H9 (cell line): Measurements from ENCODE around the gene SOS1. TPM values are rescaled to one million over a fixed set of nuclear protein-coding genes. Genes with fewer than 3 reads are reported as not detected.

ENCODE experiments used
- DNase-seq: peaks from one replicate; pipeline ENCODE4 v3.0.0-alpha.2; 2017
- H2AFZ ChIP-seq: one replicate; pipeline ENCODE4 v1.6.1; 2013; ENCODE audit warnings: mild to moderate bottlenecking, low read length, control low read depth, moderate library complexity
- H2AK5ac ChIP-seq: 2 replicates; pipeline ENCODE4 v1.6.1; 2013; ENCODE audit warnings: low read length, control low read depth, mixed read lengths; ENCODE audit not compliant: insufficient read length
- H2BK120ac ChIP-seq: one replicate; pipeline ENCODE4 v1.6.1; 2013; ENCODE audit warnings: low read depth, mild to moderate bottlenecking, low read length, control low read depth, inconsistent platforms; ENCODE audit not compliant: poor library complexity, severe bottlenecking
- H2BK12ac ChIP-seq: 2 replicates; pipeline ENCODE4 v1.6.1; 2013; ENCODE audit warnings: low read length, control low read depth, mixed read lengths, low read depth; ENCODE audit not compliant: insufficient read length
- H2BK15ac ChIP-seq: 2 replicates; pipeline ENCODE4 v1.6.1; 2013; ENCODE audit warnings: low read depth, low read length, control low read depth
- H2BK20ac ChIP-seq: one replicate; pipeline ENCODE4 v1.6.1; 2013; ENCODE audit warnings: low read depth, mild to moderate bottlenecking, low read length, control low read depth, inconsistent platforms; ENCODE audit not compliant: poor library complexity, severe bottlenecking
- H2BK5ac ChIP-seq: 2 replicates; pipeline ENCODE4 v1.6.1; 2013; ENCODE audit warnings: low read length, control low read depth, mixed read lengths; ENCODE audit not compliant: insufficient read length
- H3K14ac ChIP-seq: 2 replicates; pipeline ENCODE4 v1.6.1; 2013; ENCODE audit warnings: low read length, control low read depth; ENCODE audit not compliant: insufficient read depth
- H3K18ac ChIP-seq: 2 replicates; pipeline ENCODE4 v1.6.1; 2013; ENCODE audit warnings: low read depth, mild to moderate bottlenecking, mixed read lengths, low read length, control low read depth; ENCODE audit not compliant: insufficient read length
- H3K23ac ChIP-seq: 2 replicates; pipeline ENCODE4 v1.6.1; 2013; ENCODE audit warnings: low read length, control low read depth, mixed read lengths, low read depth; ENCODE audit not compliant: insufficient read length
- H3K23me2 ChIP-seq: 2 replicates; pipeline ENCODE4 v1.6.1; 2013; ENCODE audit warnings: low read depth, mild to moderate bottlenecking, mixed read lengths, low read length, control low read depth; ENCODE audit not compliant: insufficient read length, poor library complexity, severe bottlenecking
- H3K27ac ChIP-seq: 2 replicates; pipeline ENCODE4 v1.5.1; 2013; ENCODE audit warnings: low read length, control low read depth, mixed read lengths, low read depth; ENCODE audit not compliant: insufficient read length
- H3K27me3 ChIP-seq: 2 replicates; pipeline ENCODE4 v1.6.1; 2013; ENCODE audit warnings: low read length, control low read depth, inconsistent platforms; ENCODE audit not compliant: insufficient read depth
- H3K4ac ChIP-seq: 2 replicates; pipeline ENCODE4 v1.6.1; 2013; ENCODE audit warnings: low read depth, mild to moderate bottlenecking, control low read depth, inconsistent platforms, low read length, moderate library complexity
- H3K4me1 ChIP-seq: 2 replicates; pipeline ENCODE4 v1.6.1; 2013; ENCODE audit warnings: low read length, control low read depth, inconsistent platforms; ENCODE audit not compliant: insufficient read depth
- H3K4me2 ChIP-seq: 2 replicates; pipeline ENCODE4 v1.6.1; 2013; ENCODE audit warnings: low read length, control low read depth, mixed read lengths; ENCODE audit not compliant: insufficient read length, insufficient read depth
- H3K56ac ChIP-seq: 2 replicates; pipeline ENCODE4 v1.6.1; 2013; ENCODE audit warnings: low read depth, mild to moderate bottlenecking, mixed read lengths, low read length, control low read depth; ENCODE audit not compliant: insufficient read length
- H3K79me1 ChIP-seq: 2 replicates; pipeline ENCODE4 v1.6.1; 2013; ENCODE audit warnings: low read depth, mild to moderate bottlenecking, moderate library complexity, low read length, control low read depth, inconsistent platforms; ENCODE audit not compliant: insufficient read depth, poor library complexity, severe bottlenecking
- H3K79me2 ChIP-seq: 2 replicates; pipeline ENCODE4 v1.6.1; 2013; ENCODE audit warnings: low read length, control low read depth, inconsistent platforms; ENCODE audit not compliant: insufficient read depth
- H3K9ac ChIP-seq: 2 replicates; pipeline ENCODE4 v1.6.1; 2013; ENCODE audit warnings: low read length, control low read depth, mixed read lengths; ENCODE audit not compliant: insufficient read length; ENCODE audit errors: extremely low read depth
- H3K9me3 ChIP-seq: one replicate; pipeline ENCODE4 v1.6.1; 2013; ENCODE audit warnings: low read depth, low read length, inconsistent platforms; ENCODE audit not compliant: control insufficient read depth
- H3T11ph ChIP-seq: one replicate; pipeline ENCODE4 v1.6.1; 2013; ENCODE audit warnings: mild to moderate bottlenecking, low read length, control low read depth, inconsistent platforms
- H4K20me1 ChIP-seq: one replicate; pipeline ENCODE4 v1.6.1; 2013; ENCODE audit not compliant: control insufficient read depth, insufficient read length, insufficient read depth
- H4K5ac ChIP-seq: 2 replicates; pipeline ENCODE4 v1.6.1; 2013; ENCODE audit warnings: low read depth, mild to moderate bottlenecking, mixed read lengths, low read length, control low read depth; ENCODE audit not compliant: insufficient read length
- H4K8ac ChIP-seq: replicated peaks from 2 replicates; pipeline ENCODE4 v1.6.1; 2013; ENCODE audit warnings: low read length, control low read depth, mixed read lengths, low read depth; ENCODE audit not compliant: insufficient read length
- H4K91ac ChIP-seq: 2 replicates; pipeline ENCODE4 v1.6.1; 2013; ENCODE audit warnings: low read depth, mild to moderate bottlenecking, moderate library complexity, mixed read lengths, low read length, control low read depth; ENCODE audit not compliant: insufficient read length
- H3K27ac Mint-ChIP-seq, 3 experiments: 2 replicates in 2 of 3; 3 replicates in 1 of 3; pipeline ENCODE4 v1.8.0; 2020 to 2021; ENCODE audit warnings: mixed read lengths in 3 of 3, mild to moderate bottlenecking in 1 of 3, moderate library complexity in 1 of 3
- H3K27me3 Mint-ChIP-seq: 2 replicates; pipeline ENCODE4 v1.8.0; 2021; ENCODE audit warnings: low read depth, mild to moderate bottlenecking, moderate library complexity, mixed read lengths
- H3K36me3 Mint-ChIP-seq, 3 experiments: 2 replicates in 2 of 3; 3 replicates in 1 of 3; pipeline ENCODE4 v1.8.0; 2020 to 2021; ENCODE audit warnings: low read depth in 3 of 3, mixed read lengths in 3 of 3; ENCODE audit not compliant: insufficient read depth in 1 of 3
- H3K4me1 Mint-ChIP-seq, 2 experiments: 2 replicates each; pipeline ENCODE4 v1.8.0; 2020; ENCODE audit warnings: mixed read lengths in 2 of 2
- H3K4me3 Mint-ChIP-seq, 2 experiments: 2 replicates in 1 of 2; 3 replicates in 1 of 2; pipeline ENCODE4 v1.8.0; 2020 to 2021; ENCODE audit warnings: mild to moderate bottlenecking in 2 of 2, mixed read lengths in 2 of 2, moderate library complexity in 1 of 2
- H3K9me3 Mint-ChIP-seq, 2 experiments: 2 replicates in 1 of 2; 3 replicates in 1 of 2; pipeline ENCODE4 v1.8.0; 2020; ENCODE audit warnings: mild to moderate bottlenecking in 2 of 2, mixed read lengths in 2 of 2, moderate library complexity in 1 of 2
- WGBS: extraction: QIAGEN DNeasy Blood & Tissue Kit; methylation state at CpG from one replicate; pipeline ENCODE4 v1.1.7; 2013; ENCODE audit warnings: missing lambda C conversion rate, low lambda C conversion rate, mixed read lengths; ENCODE audit not compliant: insufficient read length; ENCODE audit errors: extremely low coverage; 5-methylcytosine and 5-hydroxymethylcytosine counted together
- total RNA-seq: library from RNA; stranded (reverse); gene quantifications from 2 replicates; pipeline ENCODE4 v1.2.1, GENCODE V29; 2021
- TF ChIP-seq, protein P1 (sequence below): fragments of 200-600 bp; sonication (generic); conservative IDR thresholded peaks from 3 replicates; pipeline ENCODE4 v1.8.0; 2021; ENCODE audit warnings: antibody characterized with exemption, mild to moderate bottlenecking

The SOS1 gene
- total RNA-seq, 1 experiment from 2014 or later: 35.8 TPM

DNA sequence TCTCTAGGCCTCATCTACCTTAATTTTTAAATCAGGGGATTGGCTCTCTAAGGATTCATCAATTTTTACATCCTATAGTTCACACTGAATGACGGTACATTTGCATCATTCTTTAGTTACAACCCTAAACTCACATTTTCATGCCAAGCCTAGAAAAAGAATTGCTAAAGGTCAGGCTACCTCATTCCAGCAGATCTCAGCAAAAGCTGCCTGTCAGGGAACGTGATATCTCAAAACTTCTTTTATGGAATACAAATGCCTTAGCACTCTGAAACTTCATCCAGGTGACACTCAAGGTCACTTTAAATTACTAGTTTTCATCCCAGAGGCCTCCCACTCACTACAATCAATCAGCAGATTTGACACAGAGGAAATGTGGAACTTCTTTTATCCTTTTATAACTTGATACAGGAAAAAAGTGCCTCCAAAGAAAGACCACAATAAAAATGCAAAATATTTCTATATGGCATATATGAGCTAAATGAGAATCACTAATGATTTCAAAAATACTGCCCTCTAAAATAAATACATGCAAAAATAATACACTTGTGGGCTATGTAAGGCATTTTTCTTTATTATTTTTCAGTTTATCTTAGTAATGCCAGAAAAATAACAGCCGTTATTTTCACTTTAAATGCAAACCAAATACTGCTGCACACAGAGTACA, 139.7 kb downstream of the SOS1 start:
- no peak overlapping the region for H3T11ph ChIP-seq
- Mint-ChIP-seq H3K36me3 (peaks cover 5 to 12% (median 8%) of the 10 kb centered on the region in 3 experiments; a peak in 6 of 7 replicates), H3K4me3 (no peak overlapping the region), H3K27me3 (no peaks in the 10 kb centered on the region), H3K9me3 (no peaks in the 10 kb centered on the region), H3K4me1 (peaks cover 11 to 15% of the 10 kb centered on the region in 2 experiments), H3K27ac (no peak overlapping the region)
- H2AK5ac ChIP-seq: no peak overlapping the region
- no peak overlapping the region for H2AFZ ChIP-seq
- no peak overlapping the region for H4K5ac ChIP-seq
- TF ChIP-seq, protein P1, sequence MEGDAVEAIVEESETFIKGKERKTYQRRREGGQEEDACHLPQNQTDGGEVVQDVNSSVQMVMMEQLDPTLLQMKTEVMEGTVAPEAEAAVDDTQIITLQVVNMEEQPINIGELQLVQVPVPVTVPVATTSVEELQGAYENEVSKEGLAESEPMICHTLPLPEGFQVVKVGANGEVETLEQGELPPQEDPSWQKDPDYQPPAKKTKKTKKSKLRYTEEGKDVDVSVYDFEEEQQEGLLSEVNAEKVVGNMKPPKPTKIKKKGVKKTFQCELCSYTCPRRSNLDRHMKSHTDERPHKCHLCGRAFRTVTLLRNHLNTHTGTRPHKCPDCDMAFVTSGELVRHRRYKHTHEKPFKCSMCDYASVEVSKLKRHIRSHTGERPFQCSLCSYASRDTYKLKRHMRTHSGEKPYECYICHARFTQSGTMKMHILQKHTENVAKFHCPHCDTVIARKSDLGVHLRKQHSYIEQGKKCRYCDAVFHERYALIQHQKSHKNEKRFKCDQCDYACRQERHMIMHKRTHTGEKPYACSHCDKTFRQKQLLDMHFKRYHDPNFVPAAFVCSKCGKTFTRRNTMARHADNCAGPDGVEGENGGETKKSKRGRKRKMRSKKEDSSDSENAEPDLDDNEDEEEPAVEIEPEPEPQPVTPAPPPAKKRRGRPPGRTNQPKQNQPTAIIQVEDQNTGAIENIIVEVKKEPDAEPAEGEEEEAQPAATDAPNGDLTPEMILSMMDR: no peak
- no peaks in the 10 kb centered on the region for H3K9me3 ChIP-seq
- H3K18ac ChIP-seq: no peak overlapping the region
- H2BK12ac ChIP-seq: no peak overlapping the region
- H3K27me3 ChIP-seq: no peaks in the 10 kb centered on the region
- no peak overlapping the region for H3K27ac ChIP-seq
- no peak overlapping the region for H3K14ac ChIP-seq
- no peak overlapping the region for H2BK120ac ChIP-seq
- H3K4me2 ChIP-seq: no peak overlapping the region
- H2BK15ac ChIP-seq: no peak overlapping the region
- no peaks in the 10 kb centered on the region for H3K79me2 ChIP-seq
- peaks cover 2% of the 10 kb centered on the region; the same call in 1 of the 2 replicates for H3K4me1 ChIP-seq
- H3K23ac ChIP-seq: no peak overlapping the region
- H2BK5ac ChIP-seq: no peak overlapping the region
- no peak overlapping the region for H3K9ac ChIP-seq
- no peak overlapping the region for H2BK20ac ChIP-seq
- no peaks in the 10 kb centered on the region for H3K79me1 ChIP-seq
- no peak overlapping the region for H3K4ac ChIP-seq
- H3K56ac ChIP-seq: no peak overlapping the region
- H4K20me1 ChIP-seq: no peaks in the 10 kb centered on the region
- no peak overlapping the region for H4K8ac ChIP-seq
- no peak overlapping the region for H4K91ac ChIP-seq
- WGBS: no CpG with 5 or more reads among the region's 3 CpGs
- no peaks in the 10 kb centered on the region for H3K23me2 ChIP-seq
- no peak for DNase-seq
